ENCODE results near the gene TSPO.

DNA sequence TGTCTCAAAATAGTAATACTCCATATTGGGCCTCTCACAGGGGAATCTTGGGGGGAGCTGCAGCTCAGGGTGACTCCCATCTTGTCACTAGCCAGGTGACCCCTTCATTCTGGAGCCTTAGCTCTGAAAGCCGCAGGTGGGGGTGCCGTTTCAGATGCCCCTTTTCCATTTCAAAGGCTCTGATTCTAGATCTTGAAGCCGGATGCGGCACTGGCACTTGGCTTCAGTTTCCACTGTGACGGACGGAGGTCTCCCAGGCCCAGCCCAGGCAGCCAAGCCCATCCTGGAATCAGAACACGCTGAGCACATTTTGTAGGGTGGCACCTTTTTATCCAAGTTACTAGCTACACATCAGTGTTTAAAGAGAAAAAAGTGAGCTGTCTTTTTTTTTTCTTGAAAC is 34.4 kb upstream of the TSPO start:
- TF ChIP-seq CTCF (IDR thresholded peaks at IDR 0.05) (no peak), NFIC (IDR thresholded peaks at IDR 0.05; ENCODE audit: borderline replicate concordance) (no peak), CHD2 (IDR thresholded peaks at IDR 0.05; ENCODE audit: low read length, partially characterized antibody) (no peak), RCOR1 (IDR thresholded peaks at IDR 0.05; ENCODE audit: low read length) (no peak), EZH2phosphoT487 (IDR thresholded peaks at IDR 0.05; ENCODE audit: borderline replicate concordance, low read depth) (no peak), TEAD4 (IDR thresholded peaks at IDR 0.05; ENCODE audit: borderline replicate concordance, insufficient read depth) (no peak), USF2 (IDR thresholded peaks at IDR 0.05; ENCODE audit: borderline replicate concordance, low read depth, low read length) (no peak), RFX5 (IDR thresholded peaks at IDR 0.05; ENCODE audit: low read length) (no peak)

All from SK-N-SH (cell line).